ENCODE results near the gene CDSN.
"Not testable (repeated sequence)": the region's sequence is repeated elsewhere in the genome, so short reads cannot be mapped to it uniquely, and the experiment has no call there.

CDSN gene

DNA sequence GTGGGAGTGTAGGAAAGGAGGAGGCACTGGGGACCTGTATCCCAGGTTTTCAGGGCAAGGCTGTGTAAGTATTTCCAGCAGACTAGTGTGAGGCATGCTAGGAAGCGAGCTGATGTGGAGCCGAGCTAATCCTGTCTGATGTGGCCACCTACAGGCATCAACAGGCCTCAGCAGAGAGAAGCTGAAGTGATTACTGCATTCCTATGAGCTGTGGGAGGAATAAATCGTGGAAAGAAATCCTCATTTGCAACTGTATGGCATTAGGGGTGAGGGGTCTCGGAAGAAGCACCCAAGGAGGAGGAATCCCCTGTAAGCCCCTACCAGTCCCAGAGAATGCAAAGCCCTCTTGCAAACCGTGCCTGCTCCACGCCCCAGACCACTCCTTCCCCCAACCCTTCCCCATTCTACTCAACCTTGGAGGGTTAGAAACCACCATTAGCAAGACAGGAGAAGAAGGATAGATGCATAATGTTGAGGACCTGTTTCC lies 49.5 kb downstream of the CDSN start:
- peaks cover 2% of the 10 kb centered on the region for H3K27me3 Mint-ChIP-seq
- no peaks in the 10 kb centered on the region for H3K9me3 Mint-ChIP-seq
- H3K4me1 Mint-ChIP-seq: no peaks in the 10 kb centered on the region
- DNase-seq (ENCODE audit: low spot score in 2 of 2): no peak
- H3K27ac Mint-ChIP-seq: no peak overlapping the region
- no peaks in the 10 kb centered on the region for H3K36me3 Mint-ChIP-seq
- no peak for ATAC-seq (ENCODE audit: low read depth)
- no peak overlapping the region for H3K4me3 Mint-ChIP-seq

DNA sequence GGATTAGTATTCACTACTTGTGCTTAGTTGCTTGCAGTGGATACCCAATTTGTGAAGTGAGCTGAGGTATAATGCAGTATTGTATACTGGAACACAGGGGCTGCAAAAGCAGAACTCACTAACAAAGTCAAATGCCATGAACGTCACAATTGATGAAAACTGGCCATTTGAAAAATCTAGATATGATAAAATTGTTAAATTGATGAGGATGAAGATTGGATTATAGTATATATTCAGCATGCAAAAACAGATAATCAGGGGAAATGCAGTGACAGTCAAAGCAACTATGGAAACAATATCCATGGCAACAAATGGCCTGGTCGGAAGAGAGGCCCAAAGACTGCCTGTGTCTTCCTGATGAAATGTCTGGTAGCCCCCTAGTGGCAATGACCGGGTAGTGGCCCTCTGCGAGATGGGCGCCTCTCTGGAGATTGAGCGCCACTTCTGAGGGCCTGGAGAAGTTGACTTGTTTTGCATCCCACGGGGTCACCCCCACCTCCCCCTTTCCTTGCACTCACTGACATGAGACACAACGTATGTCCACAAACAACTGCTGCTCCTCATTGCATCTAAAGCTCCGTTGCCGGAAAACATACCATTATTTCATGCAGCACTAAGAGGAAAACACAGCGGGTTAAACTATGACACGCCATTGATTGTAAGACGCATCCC lies 51.4 kb downstream of the CDSN start:
- peak; percentile 67 to 70 for DNase-seq (ENCODE audit: low spot score in 2 of 2)
- no peaks in the 10 kb centered on the region for H3K36me3 Mint-ChIP-seq
- H3K9me3 Mint-ChIP-seq: no peaks in the 10 kb centered on the region
- no peaks in the 10 kb centered on the region for H3K4me1 Mint-ChIP-seq
- peak; percentile 98 for ATAC-seq (ENCODE audit: low read depth)
- H3K4me3 Mint-ChIP-seq: no peak overlapping the region
- peaks cover 2% of the 10 kb centered on the region for H3K27me3 Mint-ChIP-seq
- no peak overlapping the region for H3K27ac Mint-ChIP-seq

DNA sequence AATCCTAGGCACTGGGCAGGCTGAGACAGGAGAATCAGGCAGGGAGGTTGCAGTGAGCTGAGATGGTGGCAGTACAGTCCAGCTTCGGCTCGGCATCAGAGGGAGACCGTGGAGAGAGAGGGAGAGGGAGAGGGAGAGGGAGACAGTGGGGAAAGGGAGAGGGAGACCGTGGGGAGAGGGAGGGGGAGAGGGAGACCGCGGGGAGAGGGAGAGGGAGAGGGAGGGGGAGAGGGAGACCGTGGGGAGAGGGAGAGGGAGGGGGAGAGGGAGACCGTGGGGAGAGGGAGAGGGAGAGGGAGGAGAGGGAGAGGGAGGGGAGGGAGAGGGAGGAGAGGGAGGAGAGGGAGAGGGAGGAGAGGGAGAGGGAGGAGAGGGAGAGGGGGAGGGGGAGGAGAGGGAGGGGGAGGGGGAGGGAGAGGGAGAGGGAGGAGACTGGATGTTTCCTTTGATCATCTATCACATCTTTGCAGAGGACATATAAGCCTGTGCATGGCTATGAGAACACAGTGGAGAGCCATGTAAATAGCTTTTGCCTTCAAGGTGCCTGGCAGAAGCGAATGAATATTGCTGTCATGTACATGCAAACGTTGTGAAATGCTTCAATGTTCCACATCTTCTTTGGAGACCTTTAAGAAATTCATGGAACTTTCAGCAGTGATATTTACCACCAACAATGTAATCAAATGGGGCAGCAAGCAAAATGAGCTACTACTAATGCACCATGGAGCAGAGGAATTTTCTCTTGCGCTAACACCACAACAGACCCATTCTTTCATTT lies 52.2 kb downstream of the CDSN start:
- H3K4me3 Mint-ChIP-seq; ATAC-seq (ENCODE audit: low read depth); DNase-seq (ENCODE audit: low spot score in 2 of 2); H3K4me1 Mint-ChIP-seq; H3K27ac Mint-ChIP-seq; H3K27me3 Mint-ChIP-seq; H3K9me3 Mint-ChIP-seq; H3K36me3 Mint-ChIP-seq: not testable (repeated sequence)

DNA sequence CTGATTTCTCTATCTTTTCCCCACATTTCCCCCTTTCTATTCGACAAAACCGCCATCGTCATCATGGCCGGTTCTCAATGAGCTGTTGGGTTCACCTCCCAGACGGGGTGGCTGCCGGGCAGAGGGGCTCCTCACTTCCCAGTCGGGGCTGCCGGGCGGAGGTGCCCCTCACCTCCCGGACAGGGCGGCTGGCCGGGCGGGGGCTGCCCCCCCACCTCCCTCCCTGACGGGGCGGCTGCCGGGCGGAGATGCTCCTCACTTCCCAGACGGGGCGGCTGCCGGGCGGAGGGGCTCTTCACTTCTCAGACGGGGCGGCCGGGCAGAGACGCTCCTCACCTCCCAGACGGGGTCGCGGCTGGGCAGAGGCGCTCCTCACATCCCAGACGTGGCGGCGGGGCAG lies 53.2 kb downstream of the CDSN start:
- H3K36me3 Mint-ChIP-seq; DNase-seq (ENCODE audit: low spot score in 2 of 2); ATAC-seq (ENCODE audit: low read depth); H3K4me3 Mint-ChIP-seq; H3K9me3 Mint-ChIP-seq; H3K27ac Mint-ChIP-seq; H3K4me1 Mint-ChIP-seq; H3K27me3 Mint-ChIP-seq: not testable (repeated sequence)

DNA sequence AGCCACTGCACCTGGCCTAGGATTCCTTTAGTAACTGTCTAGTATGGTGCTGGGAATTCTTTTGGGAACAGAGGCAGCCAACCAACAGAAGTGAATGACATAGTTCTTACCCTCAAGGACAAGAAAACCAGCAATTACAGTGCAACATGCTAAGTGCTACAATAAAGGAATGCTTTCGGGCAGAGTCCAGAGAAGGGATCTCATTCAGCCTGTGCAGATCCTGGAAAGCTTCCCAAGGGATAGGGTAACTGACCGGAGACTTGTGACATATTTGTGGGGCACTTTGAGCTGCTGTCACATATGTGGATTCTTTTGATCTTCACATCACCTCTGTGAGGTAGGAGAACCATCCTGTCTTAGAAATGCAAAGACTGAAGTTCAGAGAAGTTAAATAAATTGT lies 54.7 kb downstream of the CDSN start:
- Mint-ChIP-seq H3K27ac (no peak overlapping the region), H3K9me3 (no peaks in the 10 kb centered on the region), H3K27me3 (peaks cover 8% of the 10 kb centered on the region), H3K36me3 (no peaks in the 10 kb centered on the region), H3K4me1 (no peaks in the 10 kb centered on the region), H3K4me3 (no peak overlapping the region)
- ATAC-seq (ENCODE audit: low read depth) (no peak), DNase-seq (ENCODE audit: low spot score in 2 of 2) (no peak)
